CD4-positive, alpha-beta T cell treated with Interleukin-2 at 100 ng/mL for 4 hours (primary cell): Measurements from ENCODE around the gene CCDC177.

Experiments
- DNase-seq: peaks from one replicate; pipeline ENCODE4 v3.0.0-alpha.2; 2020; ENCODE audit warnings: low spot score

CCDC177 gene

DNA sequence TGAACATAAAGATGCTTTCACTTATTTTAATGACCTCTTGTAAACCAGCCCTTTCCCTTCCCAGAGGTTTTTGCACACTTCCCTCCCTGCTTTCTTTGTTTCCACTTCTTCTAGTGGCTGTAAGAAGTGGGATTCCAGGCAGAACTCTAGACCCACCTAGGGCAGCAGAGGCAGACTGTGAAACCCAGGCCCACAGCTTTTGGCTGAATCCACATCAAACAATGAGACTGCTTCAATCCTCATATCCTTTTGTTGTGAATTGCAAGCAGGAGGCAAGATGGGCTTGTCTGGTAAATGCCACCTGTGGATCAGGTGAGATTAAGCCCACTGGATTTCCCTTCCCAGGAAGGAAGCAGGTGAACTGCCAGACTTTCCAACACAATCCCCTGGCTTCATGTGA lies 12.8 kb downstream of the CCDC177 start:
- no peak for DNase-seq

DNA sequence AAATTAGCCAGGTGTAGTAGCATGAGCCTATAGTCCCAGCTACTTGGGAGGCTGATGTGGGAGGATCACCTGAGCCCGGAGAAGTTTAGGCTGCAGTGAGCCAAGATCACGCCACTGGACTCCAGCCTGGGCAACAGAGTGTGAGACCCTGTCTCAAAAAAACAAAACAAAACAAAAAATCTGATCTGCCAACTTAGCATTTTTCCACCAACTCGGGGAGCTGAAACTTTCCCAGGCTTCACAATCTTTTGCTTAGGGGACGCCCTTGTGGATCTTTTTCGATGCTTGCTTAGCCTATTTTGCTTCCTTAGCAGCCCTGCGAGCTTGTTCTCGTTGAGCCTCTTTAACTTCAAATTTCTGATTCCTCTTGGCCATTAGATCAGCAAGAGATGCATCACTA lies 13.8 kb downstream of the CCDC177 start:
- no peak for DNase-seq

DNA sequence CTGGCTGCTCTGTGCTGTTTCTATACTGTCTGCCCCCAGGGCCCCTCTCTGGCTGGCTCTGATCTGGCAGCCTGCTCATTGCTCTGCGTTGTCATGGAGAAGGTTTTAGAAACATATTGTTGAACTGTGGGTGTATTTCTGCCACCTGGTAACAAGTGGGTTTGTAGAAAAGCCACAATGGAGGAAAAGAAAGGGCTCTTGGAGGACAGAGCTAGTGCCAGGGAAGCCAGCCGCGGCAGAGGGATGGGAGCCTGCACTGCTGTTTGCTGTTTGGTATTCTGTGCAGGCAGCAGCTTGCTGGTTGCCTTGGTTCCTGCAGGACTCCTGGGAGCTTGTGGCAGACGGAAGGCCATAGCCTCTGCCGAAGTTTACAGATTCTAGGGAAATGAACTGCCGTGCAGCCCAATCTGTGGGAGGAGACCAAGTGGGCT lies 15.1 kb downstream of the CCDC177 start:
- no peak for DNase-seq

DNA sequence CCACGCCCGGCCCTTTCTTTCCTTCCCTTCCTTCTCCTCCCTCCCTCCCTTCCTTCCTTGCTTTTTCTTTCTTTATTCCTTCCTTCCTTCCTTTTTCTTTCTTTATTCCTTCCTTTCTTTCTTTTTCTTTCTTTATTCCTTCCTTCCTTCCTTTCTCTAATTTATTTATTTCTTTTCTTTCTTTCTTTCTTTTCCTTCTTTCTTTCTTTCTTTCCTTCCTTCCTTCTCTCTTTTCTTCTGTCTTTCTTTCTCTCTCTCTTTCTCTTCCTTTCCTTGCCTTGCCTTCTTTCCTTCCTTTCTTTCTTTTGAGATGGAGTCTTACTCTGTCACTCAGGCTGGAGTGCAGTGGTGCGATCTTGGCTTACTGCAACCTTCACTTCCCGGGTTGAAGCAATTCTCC lies 15.9 kb downstream of the CCDC177 start:
- DNase-seq = no peak

DNA sequence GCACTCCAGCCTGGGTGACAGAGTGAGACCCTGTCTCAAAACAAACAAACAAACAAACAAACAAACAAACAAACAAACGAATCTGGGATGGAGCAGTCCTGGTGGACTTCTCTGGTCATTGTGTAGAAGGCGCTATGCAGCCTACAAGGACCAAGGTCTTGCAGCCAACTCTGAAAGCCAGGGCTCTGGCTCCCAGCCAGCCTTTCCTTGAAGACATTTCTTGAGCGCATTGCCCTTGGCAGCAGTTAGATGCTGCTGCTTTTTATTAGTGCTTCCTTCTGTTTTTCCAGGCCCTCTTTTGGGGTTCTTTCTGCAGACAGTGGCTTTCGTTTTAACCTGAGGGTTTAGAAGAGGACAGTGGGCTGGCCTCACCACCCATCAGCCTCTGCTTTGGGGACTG lies 20.2 kb downstream of the CCDC177 start:
- DNase-seq = no peak

DNA sequence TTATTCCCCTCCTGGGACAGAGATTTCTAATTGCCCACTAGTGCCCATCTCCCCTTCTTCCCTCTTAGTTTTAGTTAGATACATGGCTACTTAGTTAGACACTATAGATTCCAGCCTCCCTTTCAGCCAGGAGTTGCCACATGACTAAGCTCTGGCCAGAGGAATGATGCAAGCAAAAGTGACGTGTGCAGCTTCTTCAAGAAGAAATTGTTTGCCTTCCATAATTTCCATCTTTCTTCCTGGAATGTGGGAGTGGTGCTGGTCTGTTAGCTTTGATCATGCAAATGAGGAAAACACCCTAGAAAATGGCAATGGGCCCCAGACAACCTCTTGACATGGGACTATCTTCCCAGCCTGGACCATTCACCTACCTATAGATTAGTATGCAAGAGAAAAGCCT lies 21.4 kb downstream of the CCDC177 start:
- no peak for DNase-seq

DNA sequence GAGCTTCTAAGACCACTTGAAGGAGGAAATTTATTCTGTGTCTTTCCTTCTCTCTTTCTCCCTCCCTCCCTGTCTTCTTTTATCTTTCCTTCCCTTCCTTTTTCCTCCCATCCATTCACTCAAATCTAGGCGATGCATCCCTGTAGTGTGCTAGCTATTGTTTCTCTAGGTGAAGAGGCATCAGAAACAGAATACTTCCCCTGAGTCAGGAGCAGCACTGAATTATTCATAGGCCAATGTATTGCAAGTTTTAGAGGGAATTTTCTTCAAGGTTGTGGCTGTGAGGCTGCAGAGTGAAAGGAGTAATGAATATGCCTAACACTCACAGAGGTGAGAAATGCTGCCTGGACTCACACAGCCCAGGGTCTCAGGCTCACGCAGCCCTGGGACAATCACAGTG lies 23.2 kb downstream of the CCDC177 start:
- DNase-seq = no peak

DNA sequence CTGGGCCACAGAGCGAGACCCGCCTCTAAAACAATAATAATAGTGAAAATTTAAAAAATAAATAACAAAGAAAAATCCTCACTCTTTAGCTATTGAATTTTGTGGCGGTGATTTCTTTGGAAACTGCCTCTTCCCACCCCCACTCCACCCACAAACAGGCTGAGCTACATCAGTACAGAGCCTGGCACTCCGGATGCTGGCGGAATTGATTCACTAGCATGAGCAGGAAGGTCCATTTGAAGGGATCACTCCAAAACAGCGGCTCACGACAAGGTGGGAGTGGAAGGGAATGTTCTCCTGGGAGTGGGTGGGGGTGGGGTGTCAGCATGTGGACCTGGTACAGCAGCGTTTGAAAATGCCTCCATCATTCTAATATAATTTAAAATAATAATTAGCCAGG lies 26.1 kb downstream of the CCDC177 start:
- no peak for DNase-seq

DNA sequence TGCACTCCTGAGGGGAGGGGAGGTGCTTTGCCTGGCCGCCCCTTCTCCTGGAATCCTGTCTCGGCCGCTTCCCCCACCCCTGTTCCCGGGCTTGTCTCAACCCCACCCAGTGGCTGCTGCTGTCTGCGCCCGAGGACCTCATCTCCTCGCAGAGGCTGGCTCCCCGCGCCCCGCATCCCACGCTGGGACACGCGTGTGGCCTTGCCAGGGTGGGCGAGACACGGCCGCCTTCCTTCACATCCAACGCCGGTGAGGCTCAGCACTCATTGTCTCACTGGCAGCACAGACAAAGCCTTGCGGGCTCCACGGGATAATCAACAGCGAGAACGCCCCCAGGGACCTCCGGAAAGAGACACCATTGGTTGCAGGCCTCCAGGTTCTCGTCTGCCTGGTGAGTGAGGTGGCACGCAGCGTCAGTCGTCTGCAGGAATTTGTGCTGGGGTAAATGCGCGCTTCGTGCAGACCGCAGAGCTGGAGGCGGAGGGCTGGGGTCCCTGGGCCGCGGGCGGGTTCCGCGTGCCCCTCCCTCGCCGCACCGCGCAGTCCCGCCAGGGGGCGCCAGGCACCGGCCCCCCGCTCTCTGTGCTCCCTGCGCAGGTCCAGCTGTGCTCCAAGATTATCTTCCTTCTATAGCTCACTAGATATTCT lies 26.8 kb downstream of the CCDC177 start:
- DNase-seq = peak; percentile 12

DNA sequence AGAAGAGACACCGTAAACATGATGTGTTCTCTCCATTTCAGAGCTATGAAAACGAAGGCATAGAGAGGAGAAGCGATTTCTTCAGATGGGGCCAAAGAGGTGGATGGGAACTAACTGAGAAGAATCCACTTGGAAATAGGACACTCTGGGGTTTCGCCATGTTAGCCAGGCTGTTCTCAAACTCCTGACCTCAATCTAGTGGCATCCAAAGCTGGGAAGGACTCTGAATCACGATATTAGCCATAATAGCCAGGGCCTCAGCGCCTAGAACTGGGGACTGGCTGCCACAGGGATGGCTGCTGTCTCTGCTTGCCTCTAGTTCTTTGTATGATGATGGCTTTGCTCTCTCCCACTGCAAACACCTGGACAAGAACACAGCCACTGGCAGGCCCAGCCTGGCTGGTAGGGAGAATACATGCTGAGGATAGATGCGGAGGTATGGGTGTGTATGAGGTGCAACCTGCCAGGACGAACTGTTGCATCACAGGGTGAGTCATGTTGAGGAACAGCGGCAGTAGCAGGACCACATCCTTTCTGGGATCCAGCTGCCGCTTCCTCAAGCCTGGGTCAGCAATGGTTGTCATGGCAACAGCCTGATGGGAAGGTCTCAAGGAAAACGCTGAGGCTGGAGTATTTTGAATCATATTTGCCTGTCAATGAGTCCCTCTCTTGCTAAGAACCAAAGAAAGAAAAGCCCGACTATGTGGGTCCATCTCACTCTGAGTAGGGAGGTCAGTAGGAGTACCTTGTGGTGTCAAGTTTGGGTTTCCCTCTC lies 31.1 kb downstream of the CCDC177 start:
- DNase-seq = peak; percentile 22

DNA sequence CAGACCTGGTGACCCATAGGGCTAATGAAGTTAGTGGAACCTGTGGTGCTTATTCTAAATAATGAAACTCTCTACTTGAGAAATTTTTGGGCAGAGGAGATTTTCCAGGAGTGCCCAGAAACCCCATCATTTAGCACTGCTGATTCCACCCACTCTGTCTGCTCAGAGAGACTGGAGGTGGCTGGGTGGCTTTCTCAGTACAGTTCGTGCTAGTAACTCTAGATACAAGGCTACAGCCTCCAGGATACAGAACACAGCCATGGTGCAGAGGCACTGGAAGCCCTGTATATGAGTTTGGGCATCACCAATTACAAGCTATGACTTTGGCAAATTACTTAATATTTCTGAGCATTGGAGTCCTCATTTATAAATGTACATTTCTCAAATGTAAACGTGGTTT lies 32.4 kb downstream of the CCDC177 start:
- no peak for DNase-seq

DNA sequence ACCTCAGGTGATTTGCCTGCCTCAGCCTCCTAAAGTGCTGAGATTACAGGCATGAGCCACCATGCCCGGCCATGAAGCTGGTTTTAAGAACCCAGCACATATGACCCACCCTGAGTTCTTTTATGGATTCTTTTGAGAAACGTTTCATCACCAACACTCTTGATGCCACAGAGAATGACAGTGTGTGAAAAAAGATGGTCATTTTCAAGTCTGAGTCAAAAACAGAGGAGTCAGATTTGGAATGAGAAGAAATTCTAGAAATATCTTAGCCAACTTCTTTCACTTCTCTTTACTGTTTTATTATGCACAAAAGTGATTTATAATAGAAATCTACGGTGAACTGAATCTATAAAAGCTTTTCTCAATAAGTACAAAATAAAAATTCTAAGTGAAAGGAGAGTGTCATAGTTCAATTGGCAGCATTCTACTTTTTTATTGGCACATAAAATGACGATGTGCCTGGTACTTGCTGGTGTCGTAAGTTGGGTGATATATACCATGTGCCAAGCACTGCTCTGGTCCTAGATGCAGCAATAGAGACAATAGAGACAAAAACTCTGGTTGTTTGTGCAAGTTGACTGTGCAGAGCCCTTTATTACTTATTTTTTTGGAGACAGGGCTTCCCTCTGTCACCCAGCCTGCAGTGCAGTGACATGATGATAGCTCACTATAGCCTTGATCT lies 33.9 kb downstream of the CCDC177 start:
- no peak for DNase-seq

DNA sequence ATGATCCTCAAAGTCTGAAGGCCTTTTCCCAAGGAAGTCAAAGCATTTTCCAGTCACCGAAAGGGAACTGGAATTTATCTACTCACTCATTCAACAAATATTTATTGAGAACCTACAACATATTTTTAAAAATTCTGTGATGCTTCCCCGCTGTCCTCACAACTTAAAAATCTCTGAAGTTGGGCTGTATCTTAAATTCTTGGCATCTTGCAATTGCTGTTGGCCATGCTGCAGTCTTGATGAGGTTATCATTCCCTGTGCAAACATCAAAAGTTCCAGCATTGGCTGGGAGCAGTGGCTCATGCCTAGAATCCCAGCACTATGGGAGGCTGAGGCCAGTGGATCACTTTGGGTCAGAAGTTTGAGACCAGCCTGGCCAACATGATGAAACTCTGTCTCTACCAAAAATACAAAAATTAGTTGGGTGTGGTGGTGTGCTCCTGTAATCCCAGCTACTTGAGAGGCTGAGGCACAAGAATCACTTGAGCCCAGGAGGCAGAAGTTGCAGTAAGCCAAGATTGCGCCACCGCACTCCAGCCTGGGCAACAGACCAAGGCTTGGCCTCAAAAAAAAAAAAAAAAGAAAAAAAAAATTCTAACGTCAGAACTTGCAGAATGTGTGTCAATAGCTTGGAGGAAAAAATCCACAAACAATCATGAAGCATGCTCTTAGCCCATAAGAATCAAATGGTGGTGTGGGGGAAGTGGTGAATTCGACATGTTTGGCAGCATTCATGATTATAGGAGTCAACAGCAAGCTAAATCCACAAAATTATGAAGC lies 34.9 kb downstream of the CCDC177 start:
- no peak for DNase-seq

DNA sequence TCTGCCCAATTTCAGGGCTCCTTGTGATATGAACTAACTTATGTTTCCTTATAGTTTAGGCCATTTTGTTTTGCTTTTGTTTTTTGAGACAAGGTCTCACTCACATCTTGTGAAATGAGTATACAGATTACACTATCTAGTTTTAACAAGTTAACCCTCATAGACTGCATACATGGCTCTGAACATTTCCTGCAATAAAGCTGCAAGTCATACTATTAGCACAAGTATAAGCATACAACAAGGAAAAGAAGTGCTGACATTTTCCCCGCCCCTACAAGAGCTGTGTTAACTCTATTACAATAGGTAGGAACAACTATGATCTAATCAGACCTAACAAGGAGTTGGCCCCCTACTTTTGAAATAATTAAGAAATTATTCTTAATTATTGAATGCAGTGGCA lies 35.9 kb downstream of the CCDC177 start:
- no peak for DNase-seq

DNA sequence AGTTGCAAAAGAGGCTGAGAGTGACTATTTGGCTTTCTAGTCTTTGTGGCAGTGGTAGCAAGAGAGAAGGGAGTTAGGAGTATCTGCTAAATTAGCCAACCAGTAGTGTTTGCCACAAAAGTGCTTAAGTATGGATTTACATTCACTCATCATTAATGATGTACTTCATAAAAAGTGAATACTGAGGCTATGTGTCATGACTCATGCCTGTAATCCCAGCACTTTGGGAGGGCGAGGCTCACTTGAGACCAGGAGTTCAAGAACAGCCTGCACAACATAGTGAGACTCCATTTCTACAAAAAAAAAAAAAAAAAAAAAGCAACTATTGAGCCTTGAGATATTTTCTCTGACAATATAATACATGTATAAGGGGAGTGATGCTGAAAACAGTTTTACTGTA lies 36.8 kb downstream of the CCDC177 start:
- DNase-seq = no peak

DNA sequence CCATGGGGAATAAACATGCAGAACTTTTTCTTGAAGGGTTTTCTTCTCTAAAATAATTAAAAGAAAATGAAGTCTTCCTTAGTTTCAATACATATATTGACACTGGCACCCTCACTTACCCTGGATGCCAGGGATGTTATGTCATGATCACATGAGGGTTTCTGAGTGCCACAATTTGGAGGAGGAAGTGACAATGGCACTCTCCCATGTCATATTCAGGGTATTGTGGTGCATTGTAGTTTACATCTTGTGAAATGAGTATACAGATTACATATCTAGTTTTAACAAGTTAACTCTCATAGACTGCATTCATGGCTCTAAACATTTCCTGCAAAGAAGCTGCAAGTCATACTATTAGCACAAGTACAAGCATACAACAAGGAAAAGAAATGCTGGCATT lies 37.7 kb downstream of the CCDC177 start:
- DNase-seq = no peak

DNA sequence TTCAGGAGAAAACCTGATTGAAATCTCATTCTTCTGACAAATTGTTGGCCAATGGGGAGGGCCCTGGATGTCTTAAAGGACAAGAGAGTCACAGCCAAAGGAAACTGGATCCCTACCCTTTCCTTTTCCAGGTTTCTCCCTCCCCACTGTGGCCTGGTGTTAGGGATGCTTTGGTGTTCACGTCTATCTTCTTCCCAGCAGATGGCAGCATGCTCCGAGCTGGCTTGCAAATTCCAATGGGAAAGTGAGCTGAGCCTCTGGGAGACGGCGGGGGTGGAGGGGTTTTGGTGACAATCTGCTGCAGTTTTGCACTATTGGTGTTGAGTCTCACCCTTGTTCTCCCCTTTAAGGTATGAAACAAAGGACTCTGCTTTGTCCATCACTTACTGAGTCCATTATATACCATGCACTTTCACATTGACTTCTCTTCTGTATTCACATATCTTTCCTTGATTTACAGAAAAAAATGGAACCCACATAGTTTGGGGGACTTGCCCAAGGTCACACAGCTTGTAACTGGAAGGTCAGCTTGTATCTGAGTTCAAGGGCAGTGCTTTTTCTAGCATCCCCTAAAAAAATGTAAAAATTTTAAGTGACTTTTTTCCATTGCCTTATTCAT lies 39.3 kb downstream of the CCDC177 start:
- DNase-seq = no peak

DNA sequence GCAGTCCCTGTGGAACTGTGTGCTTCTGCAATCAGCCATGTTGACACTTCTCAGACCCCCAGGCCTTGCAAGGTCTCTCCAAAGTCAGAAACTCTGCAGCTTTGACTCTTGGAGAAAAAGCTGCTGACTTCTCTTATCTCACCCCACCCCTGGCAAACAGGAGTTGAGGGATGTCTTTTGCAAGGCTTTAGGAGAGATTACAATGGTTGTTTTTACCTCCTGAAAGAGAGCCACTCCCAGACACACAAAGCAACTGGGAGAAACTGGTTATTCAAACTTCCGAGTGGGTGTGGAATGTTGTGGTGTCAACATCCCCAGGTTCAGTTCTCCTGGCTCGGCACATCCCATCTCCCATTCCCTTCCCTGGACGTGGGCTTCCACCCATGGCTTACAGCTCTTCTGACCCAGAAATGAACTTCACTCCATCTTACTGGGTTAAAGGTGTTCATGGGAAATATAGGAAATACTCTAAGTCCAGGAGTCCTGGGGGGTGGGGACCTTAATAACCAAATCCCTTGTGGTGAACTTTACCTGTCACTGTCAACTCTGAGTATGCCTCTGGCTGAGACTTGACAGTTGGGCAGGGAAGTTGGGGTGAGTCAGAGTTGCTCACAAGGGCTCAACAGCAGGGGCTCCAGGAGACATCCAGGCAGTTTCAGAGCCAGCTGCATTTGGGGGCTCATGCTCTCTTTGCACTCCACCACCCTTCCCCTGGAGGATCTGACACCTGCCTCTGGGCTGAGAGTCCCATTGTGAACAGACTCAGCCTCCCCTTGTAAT lies 41.9 kb downstream of the CCDC177 start:
- DNase-seq = no peak

DNA sequence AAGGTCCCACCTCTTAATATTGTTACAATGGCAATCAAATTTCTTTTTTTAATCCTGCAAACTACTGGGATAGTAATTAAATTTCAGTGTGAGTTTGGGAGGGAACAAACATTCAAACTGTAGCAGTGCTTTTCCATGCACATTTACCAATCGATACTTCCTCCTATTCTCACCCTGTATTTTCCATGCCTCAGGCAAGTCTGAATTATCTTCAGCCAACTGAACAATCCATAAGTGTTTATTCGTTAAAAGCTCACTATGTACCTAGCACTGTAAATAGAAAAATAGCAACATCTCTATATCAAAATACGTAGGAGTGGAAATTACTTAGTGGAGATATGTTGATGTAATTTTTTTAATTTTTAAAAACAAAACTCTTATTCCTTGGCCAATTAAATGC lies 43.5 kb downstream of the CCDC177 start:
- DNase-seq = no peak

DNA sequence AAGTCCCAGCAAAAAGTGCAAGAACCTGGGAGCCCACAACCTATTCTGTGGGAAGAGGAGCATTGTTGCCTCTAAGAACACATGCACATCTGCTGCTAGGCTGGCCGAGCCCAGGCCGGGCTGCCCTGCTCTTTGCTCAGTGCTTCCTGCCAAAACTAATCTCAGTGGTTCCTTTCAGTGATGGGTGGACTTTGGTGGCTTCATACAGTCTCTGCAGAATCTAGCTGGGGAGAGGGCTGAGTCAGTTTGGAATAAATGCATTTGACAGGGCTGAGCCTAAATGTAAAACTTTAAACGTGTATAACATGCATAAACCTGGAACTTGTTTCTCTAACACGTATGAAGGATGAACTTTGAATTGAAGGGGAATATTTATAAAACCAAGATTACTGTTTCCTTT lies 44.6 kb downstream of the CCDC177 start:
- DNase-seq = no peak

DNA sequence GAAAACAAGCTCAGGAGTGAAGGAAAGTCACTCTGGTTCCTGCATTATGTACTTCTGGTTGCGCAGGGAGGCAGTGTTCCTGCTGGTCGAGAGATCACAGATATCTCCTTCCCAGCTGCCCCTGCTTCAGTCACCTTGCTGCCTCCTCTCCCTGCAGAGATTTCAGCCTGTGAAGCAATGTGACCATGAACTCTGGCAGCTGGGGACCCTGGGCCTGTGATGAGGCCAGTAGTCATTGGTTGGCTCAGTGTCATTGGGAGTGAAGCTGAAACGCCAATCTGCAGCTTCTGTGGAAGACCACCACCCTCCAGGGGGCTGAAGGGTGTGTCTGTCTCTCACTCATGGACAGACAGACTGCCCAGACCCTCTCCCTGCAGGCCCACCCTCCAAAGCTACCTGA lies 45.1 kb downstream of the CCDC177 start:
- DNase-seq = no peak
